ENCODE data around the gene ACTN4.

GRCh38 chr19:38739440-38740256 is 92.2 kb downstream of the ACTN4 start:
- no peak for TF ChIP-seq CTCF (IDR thresholded peaks at IDR 0.05)
- no peak for TF ChIP-seq EZH2 (IDR thresholded peaks at IDR 0.05; ENCODE audit: borderline replicate concordance, insufficient read depth, low read depth, low read length, poor library complexity, severe bottlenecking)

Measured in B cell (primary cell).